Progenitor cell of endocrine pancreas (in vitro differentiated cells): Measurements from ENCODE around the gene OSBPL1A. TPM values are rescaled to one million over a fixed set of nuclear protein-coding genes. Genes with fewer than 3 reads are reported as not detected.

ENCODE experiments used
- DNase-seq: peaks from one replicate; pipeline ENCODE4 v3.0.0; 2021; ENCODE audit warnings: low spot score; ENCODE audit not compliant: unreplicated experiment
- H3K27ac Mint-ChIP-seq: 2 replicates; pipeline ENCODE4 v1.8.0; 2021; ENCODE audit warnings: mild to moderate bottlenecking, moderate library complexity, mixed read lengths
- H3K27me3 Mint-ChIP-seq: 2 replicates; pipeline ENCODE4 v1.8.0; 2021; ENCODE audit warnings: mixed read lengths
- H3K36me3 Mint-ChIP-seq: 2 replicates; pipeline ENCODE4 v1.8.0; 2022; ENCODE audit warnings: mixed read lengths; ENCODE audit not compliant: insufficient read depth
- H3K4me1 Mint-ChIP-seq: 2 replicates; pipeline ENCODE4 v1.8.0; 2021; ENCODE audit warnings: low read depth, mixed read lengths
- H3K4me3 Mint-ChIP-seq: 2 replicates; pipeline ENCODE4 v1.8.0; 2021; ENCODE audit warnings: low read depth, mild to moderate bottlenecking, moderate library complexity, mixed read lengths
- H3K9me3 Mint-ChIP-seq: 2 replicates; pipeline ENCODE4 v1.8.0; 2021; ENCODE audit warnings: low read depth, mixed read lengths
- CTCF ChIP-seq: fragments of 200-600 bp; sonication (generic); IDR thresholded peaks from one replicate; pipeline ENCODE4 v1.5.0; 2021; ENCODE audit warnings: antibody characterized with exemption, mild to moderate bottlenecking; ENCODE audit not compliant: unreplicated experiment
- total RNA-seq: library from RNA; stranded (reverse); gene quantifications from 2 replicates; pipeline ENCODE4 v1.2.1, GENCODE V29; 2021

OSBPL1A gene
- total RNA-seq, 1 donor from 2014 or later: 15.0 TPM

- Mint-ChIP-seq H3K27ac (no peak overlapping the region), H3K9me3 (no peaks in the 10 kb centered on the region), H3K4me1 (peaks cover 1% of the 10 kb centered on the region), H3K36me3 (no peaks in the 10 kb centered on the region), H3K27me3 (no peaks in the 10 kb centered on the region), H3K4me3 (no peak overlapping the region)
- no peak for TF ChIP-seq CTCF
- DNase-seq: no peak
These were observed 152.9 kb downstream of the OSBPL1A start for GRCh38 chr18:24244698-24245097.

GRCh38 chr18:24243677-24244076 lies 153.9 kb downstream of the OSBPL1A start:
- Mint-ChIP-seq H3K27ac (no peak overlapping the region), H3K4me1 (peaks cover 1% of the 10 kb centered on the region), H3K9me3 (no peaks in the 10 kb centered on the region), H3K4me3 (no peak overlapping the region), H3K36me3 (no peaks in the 10 kb centered on the region), H3K27me3 (no peaks in the 10 kb centered on the region)
- DNase-seq: no peak
- no peak for TF ChIP-seq CTCF

- no peaks in the 10 kb centered on the region for H3K27me3 Mint-ChIP-seq
- H3K27ac Mint-ChIP-seq: no peak overlapping the region
- H3K36me3 Mint-ChIP-seq: peaks cover 24% of the 10 kb centered on the region
These were observed 158.3 kb downstream of the OSBPL1A start for GRCh38 chr18:24239341-24239740.

GRCh38 chr18:24238387-24238786 lies 159.2 kb downstream of the OSBPL1A start:
- Mint-ChIP-seq H3K4me3 (no peak overlapping the region), H3K36me3 (peaks cover 24% of the 10 kb centered on the region), H3K9me3 (no peaks in the 10 kb centered on the region), H3K4me1 (peaks cover 9% of the 10 kb centered on the region), H3K27me3 (no peaks in the 10 kb centered on the region), H3K27ac (no peak overlapping the region)
- no peak for TF ChIP-seq CTCF
- DNase-seq: no peak

More at GRCh38 chr18:24239341-24239740, 158.3 kb downstream of the OSBPL1A start:
- no peaks in the 10 kb centered on the region for H3K9me3 Mint-ChIP-seq
- DNase-seq: no peak
- no peak overlapping the region for H3K4me3 Mint-ChIP-seq
- no peak for TF ChIP-seq CTCF
- H3K4me1 Mint-ChIP-seq: peaks cover 4% of the 10 kb centered on the region

GRCh38 chr18:24234850-24235418 lies 162.7 kb downstream of the OSBPL1A start:
- H3K9me3 Mint-ChIP-seq: no peaks in the 10 kb centered on the region
- TF ChIP-seq CTCF: no peak
- no peak for DNase-seq
- no peak overlapping the region for H3K27ac Mint-ChIP-seq
- peaks cover 14% of the 10 kb centered on the region for H3K4me1 Mint-ChIP-seq
- H3K4me3 Mint-ChIP-seq: no peak overlapping the region
- H3K36me3 Mint-ChIP-seq: peaks cover 24% of the 10 kb centered on the region
- H3K27me3 Mint-ChIP-seq: no peaks in the 10 kb centered on the region
